ENCODE results near the gene BRF1. TPM values are rescaled to one million over a fixed set of nuclear protein-coding genes. Genes with fewer than 3 reads are reported as not detected.
A peak's percentile ranks its signal among the peaks of the same experiment; 100 is the strongest.
"Not testable (repeated sequence)": the region's sequence is repeated elsewhere in the genome, so short reads cannot be mapped to it uniquely, and the experiment has no call there.

The BRF1 gene
- total RNA-seq, 1 donor from 2014 or later: 80.5 TPM

DNA sequence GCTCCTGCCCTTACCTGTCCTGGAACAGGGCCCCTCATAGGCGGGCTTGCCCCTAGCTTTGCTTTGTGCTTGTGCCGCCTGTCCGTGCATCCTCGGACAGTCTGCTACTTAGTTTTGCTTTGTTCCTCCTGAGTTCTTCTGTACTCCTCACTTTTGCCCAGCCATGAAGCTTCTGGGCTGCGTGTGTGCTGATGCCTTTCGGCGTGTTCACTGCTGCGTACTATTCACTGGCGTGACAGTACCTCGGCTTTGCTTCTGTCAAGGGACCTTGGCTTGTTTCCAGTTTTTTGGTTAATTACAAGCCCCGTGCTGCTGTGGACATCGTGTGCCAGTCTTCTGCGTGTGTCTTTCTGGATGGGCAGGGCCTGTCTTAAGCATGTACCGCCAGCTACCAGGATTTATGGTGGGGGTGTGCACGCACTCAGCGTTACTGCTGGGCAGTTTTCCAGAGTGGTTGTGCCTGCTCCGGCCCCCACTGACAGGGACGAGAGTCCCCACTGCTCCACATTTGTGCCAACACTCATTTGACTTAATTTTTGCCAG, 16.2 kb upstream of the BRF1 start:
- peak; percentile 62 for DNase-seq (ENCODE audit: low read depth)

DNA sequence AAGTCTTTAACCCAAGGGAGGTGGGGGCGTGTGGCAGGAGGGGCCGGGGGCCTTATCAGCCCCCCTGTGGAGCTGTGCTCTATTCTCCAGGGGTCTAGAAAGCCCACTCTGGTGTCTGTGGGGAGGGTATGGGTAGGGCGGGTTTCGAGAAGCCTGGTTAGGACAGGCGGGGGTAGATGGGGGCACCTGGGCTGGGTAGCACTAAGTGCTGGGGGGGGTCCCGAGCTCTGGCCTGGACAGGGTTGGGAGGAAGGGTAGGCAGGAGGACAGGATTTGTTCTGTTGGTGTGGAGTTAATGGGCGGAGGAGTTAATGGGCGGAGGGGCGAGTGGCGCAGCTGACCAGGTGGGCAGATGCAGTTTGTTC, 15.8 kb upstream of the BRF1 start:
- no peak for DNase-seq (ENCODE audit: low read depth)

DNA sequence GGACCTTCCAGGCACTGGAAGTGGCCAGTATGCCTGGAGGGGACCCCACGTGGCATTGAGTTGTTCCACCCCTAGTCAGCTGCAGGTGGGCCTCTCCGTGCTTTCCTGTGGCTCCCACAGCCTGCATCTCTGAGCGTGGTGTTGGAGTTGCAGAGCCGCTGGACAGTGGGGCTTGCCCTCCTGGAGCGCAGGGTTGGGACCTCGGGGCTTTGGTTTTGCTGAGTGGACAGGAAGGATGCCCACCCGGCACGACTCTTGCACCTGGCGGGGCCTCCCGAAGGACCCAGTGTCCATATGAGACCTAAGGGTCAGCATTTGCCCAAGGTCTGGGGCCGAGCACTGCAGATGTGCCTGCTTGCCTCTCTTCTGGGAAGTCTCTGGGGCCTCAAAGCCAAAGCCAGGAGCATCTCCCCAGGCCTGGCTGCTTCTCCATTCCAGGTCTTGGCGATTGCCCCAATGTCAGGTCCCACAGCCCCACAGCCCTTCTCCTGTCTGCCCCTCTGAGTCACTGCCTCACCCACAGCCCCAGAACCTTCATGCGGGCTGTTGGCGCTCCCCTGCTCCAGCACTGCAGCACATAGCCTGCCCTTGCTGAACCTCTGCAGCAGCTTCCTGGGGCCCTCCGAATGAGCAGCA, 15.3 kb upstream of the BRF1 start:
- peak; percentile 55 for DNase-seq (ENCODE audit: low read depth)

DNA sequence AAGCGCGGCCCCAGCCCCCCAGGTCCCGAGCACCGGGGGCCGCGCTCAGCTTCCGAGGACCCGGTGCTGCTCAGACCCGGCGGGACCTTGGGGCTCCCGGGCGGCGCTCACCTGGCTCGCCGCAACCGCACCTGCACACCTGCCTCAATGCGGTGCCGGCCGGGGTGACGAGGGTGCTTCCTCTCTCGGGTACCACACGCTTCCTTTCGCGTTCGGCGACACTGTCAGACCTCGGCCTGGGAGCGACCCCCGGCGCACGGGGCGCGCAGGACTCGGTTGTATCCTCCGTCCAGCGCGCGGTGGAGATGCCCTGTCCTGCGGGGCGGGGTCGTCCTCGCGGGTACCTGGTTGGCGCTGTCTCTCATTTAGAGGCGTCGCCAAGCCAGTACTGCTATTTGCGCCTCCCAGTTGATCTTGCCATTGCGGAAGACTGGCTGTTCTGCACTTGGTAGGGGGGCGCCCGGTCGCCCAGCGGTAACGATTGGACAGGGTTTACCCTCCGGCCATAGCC, 14.5 kb upstream of the BRF1 start:
- no peak for DNase-seq (ENCODE audit: low read depth)

DNA sequence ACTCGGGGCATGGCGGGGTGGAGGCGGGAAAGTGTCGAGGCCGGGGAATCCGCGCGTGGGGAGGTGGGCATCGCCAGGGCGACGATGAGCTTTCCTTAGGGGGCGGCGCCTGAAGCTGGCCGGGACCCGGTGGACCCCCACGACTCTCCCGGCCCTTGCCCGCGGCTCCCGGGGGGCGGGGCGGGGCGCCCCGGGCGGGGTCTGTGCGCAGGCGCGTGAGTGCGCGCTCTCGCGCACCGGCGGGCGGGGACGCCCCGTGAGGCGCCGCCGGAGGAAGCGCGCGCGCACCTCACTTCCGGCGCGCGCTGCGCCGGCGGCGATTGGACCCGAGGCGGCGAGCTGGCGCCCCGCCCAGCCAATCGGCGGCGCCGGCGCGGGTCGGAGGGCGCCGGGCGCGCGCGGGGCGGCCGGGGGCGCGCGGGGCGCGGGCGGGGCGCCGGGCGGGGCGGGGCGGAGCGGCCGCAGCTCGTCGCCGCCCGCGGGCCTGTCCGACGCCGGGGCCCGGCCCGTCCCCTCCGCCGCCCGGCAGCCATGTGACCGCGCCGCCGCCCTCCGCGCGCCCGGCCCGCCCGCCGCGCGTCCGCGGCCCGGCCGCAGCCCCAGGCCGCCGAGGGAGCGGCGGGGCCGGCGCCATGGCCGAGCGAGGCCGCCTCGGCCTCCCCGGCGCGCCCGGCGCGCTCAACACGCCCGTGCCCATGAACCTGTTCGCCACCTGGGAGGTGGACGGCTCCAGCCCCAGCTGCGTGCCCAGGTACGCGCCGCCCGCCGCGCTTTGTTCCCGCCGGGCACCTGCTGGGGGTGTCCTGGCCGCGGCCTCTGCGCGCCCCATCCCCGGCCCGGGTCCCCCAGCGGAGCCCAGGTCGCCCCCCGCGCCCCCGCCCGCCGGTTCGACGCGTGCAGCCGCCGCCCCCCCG, 13.7 kb upstream of the BRF1 start, which contains the start of gene PACS2:
PACS2 (plus strand) TSS at position 462 of the 914 bp plus-strand sequence; CDS start at position 633, 171 bp downstream.
- DNase-seq (ENCODE audit: low read depth): peak; percentile 87

DNA sequence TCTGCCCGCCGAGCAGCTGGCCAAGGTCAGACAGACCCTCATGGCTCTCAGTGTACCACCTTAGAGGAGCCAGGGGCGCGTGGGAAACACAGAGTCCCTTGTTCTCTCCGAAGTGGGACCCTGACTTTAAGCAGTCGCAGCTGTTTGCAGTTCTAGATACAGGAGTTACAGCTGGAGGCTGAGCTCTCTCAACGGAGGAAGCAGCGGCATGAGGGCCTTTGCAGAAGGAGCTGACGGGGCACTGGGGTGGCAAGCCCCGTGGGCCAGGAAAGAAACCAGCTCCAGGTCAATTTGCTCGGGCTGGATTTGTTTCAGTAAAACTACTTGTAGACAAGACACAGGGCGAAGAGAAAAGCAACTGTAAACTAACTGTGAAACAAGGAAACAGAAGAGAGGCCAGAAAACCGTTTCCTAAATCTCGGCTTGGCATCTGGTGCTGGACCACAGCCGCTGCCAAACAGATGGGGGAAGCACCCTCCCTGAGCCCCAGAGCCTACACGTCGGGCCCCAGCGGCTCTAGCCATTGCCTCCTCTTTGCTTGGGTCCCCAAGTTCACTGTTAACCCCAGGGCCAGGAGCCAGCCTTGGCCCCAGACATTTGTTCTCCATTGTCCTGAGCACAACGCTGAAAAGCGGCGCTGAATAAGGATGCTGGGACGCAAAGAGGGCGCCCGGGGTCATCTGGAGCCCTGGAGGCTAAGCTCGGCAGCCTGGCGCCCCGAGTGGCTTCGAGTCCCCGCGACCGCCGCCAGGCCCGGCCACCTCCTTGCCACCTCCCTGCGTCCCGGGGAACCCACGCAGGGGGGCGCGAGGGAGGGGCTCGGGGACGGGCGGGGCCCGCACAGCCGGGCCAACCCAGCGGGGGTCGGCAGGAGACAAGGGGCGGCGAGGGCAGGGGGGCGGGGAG, 12.8 kb upstream of the BRF1 start:
- no peak for DNase-seq (ENCODE audit: low read depth)

DNA sequence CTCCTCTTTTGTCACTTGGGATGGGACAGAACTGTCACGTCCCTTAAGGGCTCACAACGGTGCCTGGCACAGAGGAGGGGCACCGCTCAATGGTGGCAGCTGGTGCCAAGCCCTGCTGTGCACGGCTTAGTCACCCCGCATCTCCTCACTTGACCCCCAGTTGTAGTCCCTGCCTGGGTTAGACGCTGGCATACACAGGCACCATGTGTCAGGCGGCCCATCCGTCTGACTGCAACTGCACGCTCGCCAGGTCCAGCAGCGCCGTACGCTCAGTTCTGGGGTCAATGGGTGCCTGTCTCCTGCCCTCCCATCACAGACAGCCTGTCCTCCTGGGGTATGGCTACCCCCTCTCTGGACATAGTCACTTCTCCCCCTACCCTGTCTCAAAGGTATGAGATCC, 12.2 kb upstream of the BRF1 start:
- no peak for DNase-seq (ENCODE audit: low read depth)

DNA sequence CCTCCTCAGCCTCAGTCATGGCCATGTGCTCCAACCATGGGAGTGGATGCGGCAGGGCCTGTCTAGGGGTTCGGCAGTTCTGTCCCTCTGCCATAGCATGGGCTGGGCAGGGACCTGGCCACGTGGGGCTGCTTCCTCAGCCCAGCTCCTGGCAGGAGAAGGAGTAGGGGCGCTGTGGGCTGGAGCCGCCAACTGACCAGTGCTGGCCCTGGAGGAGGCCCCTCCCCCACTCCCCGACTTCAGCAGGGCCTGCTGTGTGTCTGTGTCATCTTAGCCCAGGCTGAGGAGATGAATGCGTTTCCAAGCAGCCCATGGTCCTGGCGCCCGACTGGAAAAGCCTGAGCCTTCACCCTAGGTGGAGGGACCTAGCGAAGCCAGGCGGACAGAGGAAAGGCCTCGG, 11.0 kb upstream of the BRF1 start:
- no peak for DNase-seq (ENCODE audit: low read depth)

DNA sequence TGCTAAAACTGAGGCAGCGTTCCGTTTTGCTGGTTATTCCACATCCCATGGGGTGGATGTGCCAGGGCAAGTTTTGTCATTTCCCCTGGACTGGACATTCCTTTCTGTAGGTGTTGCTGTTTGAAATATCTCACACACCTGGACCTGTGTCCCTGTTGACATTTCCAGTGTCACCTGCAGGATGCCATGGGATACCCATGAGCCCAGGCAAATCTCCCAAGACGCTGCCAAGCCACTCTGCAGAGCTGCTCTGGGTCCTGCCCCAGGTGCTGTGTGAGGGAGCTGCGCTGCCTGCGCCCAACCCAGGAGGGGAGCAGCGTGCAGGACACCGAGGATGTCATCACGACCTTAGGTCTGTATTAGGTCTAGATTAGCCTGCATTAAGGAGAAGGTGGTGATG, 8.6 kb upstream of the BRF1 start:
- no peak for DNase-seq (ENCODE audit: low read depth)

DNA sequence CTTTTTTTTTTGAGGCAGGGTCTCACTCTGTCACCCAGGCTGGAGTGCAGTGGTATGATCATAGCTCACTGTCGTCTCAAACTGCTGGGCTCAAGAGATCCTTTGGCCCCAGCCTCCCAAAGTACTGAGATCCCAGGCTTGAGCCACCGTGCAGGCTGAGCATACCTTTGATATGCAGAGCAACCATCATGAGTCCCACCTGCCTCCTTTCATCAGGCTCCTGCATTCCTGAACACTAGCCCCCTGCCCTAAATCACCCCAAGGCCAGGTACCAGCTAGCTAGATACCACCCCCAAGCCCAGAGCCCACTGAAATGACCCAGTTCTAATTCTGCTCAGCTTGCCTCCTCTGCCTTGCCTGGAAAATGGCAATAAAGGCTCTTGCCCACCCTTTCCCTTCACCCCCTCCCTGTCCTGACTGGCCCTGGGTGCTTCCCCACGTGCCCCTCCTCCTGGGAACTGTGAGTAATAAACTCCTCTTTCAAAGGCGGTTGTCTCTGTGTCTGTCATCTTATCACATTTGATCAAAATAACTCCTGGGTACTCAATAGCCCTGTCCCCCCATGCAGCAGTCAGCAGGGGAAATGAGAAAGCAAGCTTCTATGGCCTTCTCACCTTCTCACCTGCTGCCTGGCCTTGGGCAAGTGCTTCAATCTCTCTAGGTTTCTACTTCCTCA, 6.4 kb upstream of the BRF1 start:
- no peak for DNase-seq (ENCODE audit: low read depth)

DNA sequence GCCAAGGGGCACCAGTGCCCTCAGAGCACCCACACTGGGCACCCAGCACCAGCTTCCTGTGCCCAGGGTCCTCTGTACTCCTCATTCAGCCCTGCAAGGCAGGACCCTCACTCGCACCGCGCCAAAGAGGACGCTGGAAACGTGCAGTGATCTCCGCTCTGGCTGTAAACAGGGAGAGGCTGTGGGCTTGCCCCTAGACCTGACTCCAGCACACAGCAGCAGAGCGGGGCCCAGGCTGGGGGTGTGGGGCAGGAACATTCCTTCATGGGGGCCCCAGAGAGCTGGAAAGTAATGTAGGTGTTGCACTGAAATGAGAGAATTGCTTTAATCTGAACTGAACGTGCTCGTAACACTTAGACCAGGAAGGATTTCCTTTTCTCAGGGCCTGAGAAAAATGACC, 5.0 kb upstream of the BRF1 start:
- no peak for DNase-seq (ENCODE audit: low read depth)

DNA sequence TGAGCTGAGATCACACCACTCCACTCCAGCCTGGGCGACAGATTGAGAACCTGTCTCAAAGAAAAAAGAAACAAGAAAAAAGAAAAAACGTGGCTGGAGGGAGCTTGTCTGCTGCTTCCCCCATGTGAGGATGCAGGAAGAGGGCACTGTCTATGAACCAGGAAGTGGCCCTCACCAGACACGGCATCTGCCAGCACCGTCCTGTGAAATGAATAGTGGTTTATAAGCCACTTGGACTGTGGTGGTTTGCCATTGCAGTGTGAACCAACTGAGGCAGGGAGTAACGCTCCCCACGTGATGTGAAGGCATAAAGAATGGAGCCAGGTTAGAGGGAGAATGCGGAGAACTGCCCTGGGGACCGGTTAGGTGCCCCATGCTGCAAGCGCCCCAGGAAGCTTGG, 4.5 kb upstream of the BRF1 start:
- no peak for DNase-seq (ENCODE audit: low read depth)

DNA sequence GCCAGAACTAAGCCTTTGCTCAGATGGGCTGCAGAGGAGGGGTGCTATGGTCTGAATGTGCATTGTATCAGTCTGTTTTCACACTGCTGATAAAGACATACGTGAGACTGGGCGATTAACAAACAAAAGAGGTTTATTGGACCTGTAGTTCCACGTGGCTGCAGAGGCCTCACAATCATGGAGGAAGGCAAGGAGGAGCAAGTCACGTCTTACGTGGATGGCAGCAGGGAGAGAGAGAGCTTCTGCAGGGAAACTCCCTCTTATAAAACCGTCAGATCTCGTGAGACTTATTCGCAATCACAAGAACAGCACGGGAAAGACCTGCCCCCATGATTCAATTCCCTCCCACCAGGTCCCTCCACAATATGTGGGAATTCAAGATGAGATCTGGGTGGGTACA, 3.8 kb upstream of the BRF1 start:
- DNase-seq (ENCODE audit: low read depth): no peak

DNA sequence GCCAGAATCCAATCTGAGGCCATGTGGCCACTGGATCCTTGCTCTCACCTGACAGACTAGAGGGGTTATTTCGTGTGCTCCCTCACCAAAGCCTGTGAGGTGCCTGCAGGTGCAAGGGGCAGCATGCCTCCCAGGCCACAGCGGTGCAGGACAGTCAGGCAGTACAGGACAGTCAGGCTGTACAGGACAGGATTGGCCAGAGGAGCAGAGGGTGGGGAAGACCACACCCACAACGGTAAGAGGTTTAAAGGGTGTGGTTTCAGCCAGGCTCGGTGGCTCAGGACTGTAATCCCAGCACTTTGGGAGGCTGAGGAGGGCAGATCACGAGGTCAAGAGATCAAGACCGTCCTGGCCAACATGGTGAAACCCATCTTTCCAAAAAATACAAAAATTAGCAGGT, 3.1 kb upstream of the BRF1 start:
- DNase-seq (ENCODE audit: low read depth): no peak

DNA sequence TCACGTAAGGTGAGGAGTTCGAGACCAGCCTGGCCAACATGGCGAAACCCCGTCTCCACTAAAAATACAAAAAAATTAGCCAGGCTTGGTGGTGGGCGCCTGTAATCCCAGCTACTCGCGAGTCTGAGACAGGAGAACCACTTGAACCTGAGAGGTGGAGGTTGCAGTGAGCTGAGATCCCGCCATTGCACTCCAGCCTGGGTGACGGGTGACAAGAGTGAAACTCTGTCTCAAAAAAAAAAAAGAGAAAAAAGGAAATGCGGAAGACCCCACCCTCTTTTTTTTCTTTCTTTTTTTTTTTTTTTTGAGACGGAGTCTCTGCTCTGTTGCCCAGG, 1.1 kb upstream of the BRF1 start:
- not testable (repeated sequence) for DNase-seq (ENCODE audit: low read depth)

DNA sequence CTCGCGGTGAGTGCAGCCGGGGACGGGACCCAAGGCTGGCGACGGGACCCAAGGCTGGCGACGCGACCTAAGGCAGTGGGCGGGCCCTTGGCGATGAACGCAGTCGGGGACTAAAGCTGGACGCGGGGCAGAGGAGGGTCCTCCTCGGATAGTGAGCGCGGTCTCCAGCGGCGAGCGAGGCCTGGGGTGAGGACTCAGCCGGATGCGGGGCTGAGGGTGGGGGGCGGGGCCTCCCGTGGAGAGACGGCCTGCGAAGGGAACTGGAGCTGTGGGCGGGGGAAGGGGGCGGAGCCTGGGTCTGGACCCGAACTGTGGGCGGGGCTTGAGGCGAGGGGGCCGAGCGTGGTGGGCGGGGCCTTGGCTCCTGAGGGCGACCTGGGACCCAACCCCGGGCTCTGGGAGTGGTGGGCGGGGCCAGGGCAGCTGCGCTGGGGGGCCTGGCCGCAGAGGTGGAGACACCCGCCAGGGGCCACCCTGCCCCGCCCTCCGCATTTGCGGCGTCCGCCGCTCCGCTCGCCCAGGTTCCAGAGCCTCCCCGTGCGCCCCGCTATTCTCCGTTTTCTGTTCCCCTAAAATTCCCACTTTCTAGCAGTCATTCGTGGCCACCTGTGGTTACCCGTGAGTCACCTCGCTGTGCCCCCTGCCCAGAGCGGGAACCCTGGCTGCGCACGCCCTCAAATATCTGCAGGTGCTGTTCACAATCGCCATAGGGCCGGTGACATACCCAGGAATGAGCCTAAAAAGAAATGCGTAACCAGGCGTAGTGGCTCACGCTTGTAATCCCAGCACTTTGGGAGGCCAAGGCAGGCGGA, 508 bp upstream of the BRF1 start:
- peak; percentile 94 for DNase-seq (ENCODE audit: low read depth)

DNA sequence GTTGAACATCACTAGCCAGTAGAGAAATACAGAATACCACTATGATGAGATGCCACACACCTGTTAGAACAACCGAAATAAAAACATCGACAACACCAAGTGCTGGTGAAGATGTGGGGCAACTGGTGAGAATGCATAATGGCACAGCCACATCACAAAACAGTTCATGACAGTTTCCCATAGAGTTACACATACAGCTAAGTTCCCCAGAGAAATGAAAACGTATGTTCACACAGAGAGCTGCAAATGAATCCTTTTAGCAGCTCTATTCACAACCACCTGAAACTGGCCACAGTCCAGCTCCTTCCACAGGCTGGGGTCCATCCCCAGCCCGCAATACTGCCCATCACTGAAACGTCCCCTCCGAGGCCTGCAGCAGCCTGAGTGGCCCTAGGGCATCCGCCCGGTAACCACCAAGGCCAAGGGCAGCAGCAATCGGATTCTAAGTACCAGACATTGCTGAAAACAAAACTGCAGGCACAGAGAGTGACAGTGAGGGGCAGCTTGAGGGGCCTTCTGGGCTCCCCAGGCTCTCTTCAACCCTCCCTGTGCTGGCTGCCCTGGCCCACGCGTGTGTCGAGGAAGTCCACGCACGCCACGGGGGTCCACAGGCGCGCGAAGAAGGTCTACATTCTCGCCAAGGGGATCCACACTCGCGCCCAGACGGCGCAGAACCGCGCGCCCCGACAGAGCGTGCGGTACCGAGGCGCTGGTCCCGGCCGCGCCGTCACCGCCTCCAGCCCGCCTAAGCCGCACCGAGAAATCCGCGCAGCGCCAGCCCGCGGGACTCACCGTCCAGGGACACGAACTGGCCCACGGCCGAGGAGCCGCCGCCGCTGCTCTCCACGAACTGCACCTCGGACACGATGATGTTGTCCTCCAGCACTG, 903 bp downstream of the BRF1 start:
- DNase-seq (ENCODE audit: low read depth): no peak

DNA sequence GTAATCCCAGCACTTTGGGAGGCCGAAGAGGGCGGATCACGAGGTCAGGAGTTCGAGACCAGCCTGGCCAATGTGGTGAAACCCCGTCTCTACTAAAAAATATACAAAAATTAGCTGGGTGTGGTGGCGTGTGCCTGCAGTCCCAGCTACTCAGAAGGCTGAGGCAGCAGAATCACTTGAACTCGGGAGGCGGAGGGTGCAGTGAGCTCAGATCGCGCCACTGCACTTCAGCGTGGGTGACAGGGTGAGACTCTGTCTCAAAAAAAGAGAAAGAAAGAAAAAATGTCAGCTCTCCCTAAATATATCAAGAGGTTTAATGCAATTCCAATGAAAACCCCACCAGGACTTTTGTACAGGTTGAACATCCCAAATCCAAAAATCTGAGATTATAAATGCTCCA, 3.5 kb downstream of the BRF1 start:
- not testable (repeated sequence) for DNase-seq (ENCODE audit: low read depth)

DNA sequence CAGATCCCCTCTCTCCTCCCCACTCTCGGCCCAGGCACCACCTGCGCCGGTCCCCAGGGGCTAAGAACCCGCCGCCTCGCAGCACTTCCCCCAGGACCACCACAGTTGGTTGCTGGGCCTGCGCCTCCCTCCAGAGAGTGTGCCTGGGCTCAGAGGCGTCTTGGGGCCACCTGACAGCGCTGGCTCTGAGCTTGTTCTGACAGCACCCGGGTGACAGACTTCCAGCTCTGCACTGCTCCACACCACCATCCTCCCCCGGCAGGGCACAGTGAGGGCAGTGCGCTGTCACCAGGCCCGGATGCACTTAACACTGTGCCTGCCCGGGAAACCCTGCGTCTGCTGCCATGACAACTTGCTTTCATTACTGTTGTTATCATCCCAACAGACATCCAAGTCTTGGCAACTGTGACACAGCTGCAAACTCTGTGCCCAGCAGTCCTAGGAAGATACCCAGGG, 6.6 kb downstream of the BRF1 start:
- DNase-seq (ENCODE audit: low read depth): peak; percentile 43

All from myocyte (in vitro differentiated cells).